Gastrocnemius medialis (tissue), 4 donors: ENCODE results near the gene PTDSS2.

Experiments
- CTCF ChIP-seq, 5 experiments: fragments of 450-650 bp in 3 of 5; fragments of 200-600 bp in 2 of 5; sonication (generic) in 2 of 5; IDR thresholded peaks in 4 of 5; conservative IDR thresholded peaks in 1 of 5; 1 replicate in 4 of 5; 2 replicates in 1 of 5; pipeline ENCODE4 v1.5.1; 2016 to 2019; ENCODE audit warnings: antibody characterized with exemption in 5 of 5, mild to moderate bottlenecking in 3 of 5, moderate library complexity in 3 of 5
- POLR2A ChIP-seq, 2 donors: fragments of 450-650 bp; IDR thresholded peaks; one replicate each; pipeline ENCODE4 v1.6.1; 2017; ENCODE audit warnings: antibody characterized with exemption in 2 of 2, mild to moderate bottlenecking in 2 of 2, moderate library complexity in 2 of 2

GRCh38 chr11:408154-409007 lies 41.7 kb upstream of the PTDSS2 start:
- TF ChIP-seq POLR2A (IDR thresholded peaks at IDR 0.05) (no peak), CTCF (IDR thresholded peaks at IDR 0.05 in 4 of 5, conservative IDR thresholded peaks at IDR 0.05 in 1 of 5) (no peak)
